ENCODE data around the gene TBCK. TPM values are rescaled to one million over a fixed set of nuclear protein-coding genes. Genes with fewer than 3 reads are reported as not detected.

TBCK gene
- total RNA-seq, 2 experiments from 2014 or later: 23.5 to 29.0 TPM

DNA sequence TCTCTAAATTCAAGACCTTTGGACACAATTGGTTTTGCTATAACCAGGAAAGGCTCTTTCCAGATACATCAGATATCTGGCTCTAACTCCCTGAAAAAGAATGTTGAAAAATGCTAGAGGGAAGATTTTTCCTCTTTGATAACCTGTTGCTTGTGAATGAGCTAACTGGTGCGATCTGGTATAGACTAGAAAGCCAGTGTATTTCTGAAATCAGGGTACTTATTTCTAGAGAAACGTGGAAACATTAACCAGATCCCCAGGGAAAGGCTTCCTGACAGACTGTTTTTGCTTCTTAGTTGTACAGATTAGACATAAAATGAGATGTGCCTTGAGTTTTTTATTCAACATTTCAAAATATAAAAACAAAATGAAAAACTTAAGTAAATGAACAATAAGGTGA, 313.0 kb downstream of the TBCK start:
- DNase-seq (no peak), ATAC-seq (ENCODE audit: poor library complexity) (no peak)
- peaks cover under 1% of the 10 kb centered on the region for H3K9me3 Mint-ChIP-seq
- ChIA-PET CTCF (no interaction called here), POLR2A (no interaction called here)
- no peak overlapping the region for H3K4me3 ChIP-seq (ENCODE audit: low read length)
- no peak overlapping the region for H3K27ac ChIP-seq (ENCODE audit: low read depth in 1 of 2, low read length in 2 of 2)
- no peaks in the 10 kb centered on the region for H3K27me3 Mint-ChIP-seq
- H3K27ac Mint-ChIP-seq: no peak overlapping the region
- no peak overlapping the region for H3K4me3 Mint-ChIP-seq
- TF ChIP-seq, protein P1, sequence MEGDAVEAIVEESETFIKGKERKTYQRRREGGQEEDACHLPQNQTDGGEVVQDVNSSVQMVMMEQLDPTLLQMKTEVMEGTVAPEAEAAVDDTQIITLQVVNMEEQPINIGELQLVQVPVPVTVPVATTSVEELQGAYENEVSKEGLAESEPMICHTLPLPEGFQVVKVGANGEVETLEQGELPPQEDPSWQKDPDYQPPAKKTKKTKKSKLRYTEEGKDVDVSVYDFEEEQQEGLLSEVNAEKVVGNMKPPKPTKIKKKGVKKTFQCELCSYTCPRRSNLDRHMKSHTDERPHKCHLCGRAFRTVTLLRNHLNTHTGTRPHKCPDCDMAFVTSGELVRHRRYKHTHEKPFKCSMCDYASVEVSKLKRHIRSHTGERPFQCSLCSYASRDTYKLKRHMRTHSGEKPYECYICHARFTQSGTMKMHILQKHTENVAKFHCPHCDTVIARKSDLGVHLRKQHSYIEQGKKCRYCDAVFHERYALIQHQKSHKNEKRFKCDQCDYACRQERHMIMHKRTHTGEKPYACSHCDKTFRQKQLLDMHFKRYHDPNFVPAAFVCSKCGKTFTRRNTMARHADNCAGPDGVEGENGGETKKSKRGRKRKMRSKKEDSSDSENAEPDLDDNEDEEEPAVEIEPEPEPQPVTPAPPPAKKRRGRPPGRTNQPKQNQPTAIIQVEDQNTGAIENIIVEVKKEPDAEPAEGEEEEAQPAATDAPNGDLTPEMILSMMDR (IDR thresholded peaks at IDR 0.05): no peak
- H3K9me3 ChIP-seq (ENCODE audit: control insufficient read depth in 1 of 2, insufficient read depth in 1 of 2, low read length in 2 of 2): peaks cover 0 to 3% of the 10 kb centered on the region in 2 experiments
- intact Hi-C loops (cut with DNase I, micrococcal nuclease): no loop called here
- no peaks in the 10 kb centered on the region for H3K4me1 ChIP-seq (ENCODE audit: insufficient read depth, low read length)
- H3K36me3 ChIP-seq (ENCODE audit: insufficient read depth, low read length): no peaks in the 10 kb centered on the region
- no peaks in the 10 kb centered on the region for H3K4me1 Mint-ChIP-seq (ENCODE audit: low read depth)
- no peaks in the 10 kb centered on the region for H3K36me3 Mint-ChIP-seq (ENCODE audit: low read depth)
- no peaks in the 10 kb centered on the region for H3K27me3 ChIP-seq (ENCODE audit: control insufficient read depth in 1 of 2, insufficient read depth in 2 of 2, low read length in 2 of 2)

DNA sequence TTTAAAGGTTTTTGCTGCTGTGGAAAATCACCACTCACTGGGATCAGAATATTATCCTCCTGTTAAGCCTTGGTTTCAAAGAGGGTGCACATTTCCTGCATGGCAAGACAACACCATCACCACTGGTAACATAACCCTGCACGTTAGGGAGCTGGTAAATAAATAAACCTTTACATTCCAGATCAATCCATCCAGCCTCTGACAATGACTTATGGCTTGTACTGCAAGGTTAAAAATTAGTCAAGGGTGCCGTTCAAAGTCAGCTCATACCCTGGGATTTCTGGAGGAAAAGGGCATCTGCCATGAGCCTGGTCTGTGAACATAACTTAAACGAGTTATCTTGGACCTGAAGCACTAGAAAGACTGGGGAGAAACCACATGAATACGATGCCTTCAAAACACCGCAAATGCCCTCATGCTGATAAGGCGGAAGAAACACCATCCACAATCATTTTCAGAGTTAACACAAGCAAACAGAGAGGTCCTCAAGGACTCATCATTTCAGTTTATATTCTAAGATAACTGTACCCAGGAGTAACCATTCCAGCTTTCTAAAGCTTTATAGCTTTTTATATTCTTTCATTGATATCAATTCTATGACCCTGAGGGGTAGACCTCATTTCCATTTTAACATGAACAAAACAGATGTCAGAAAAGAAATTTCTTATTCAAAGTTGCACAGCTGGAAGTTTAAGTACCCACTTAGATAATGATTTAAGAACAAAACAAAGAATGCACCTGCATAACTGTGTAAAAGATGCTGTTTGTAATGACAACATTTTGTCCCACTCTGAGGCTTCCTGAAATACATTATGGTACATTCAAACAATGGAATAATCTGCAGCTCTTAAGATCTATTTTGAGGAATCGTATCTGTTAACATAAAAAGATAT, 317.6 kb downstream of the TBCK start:
- no peaks in the 10 kb centered on the region for H3K36me3 Mint-ChIP-seq (ENCODE audit: low read depth)
- H3K4me3 ChIP-seq (ENCODE audit: low read length): no peak overlapping the region
- H3K9me3 ChIP-seq (ENCODE audit: control insufficient read depth in 1 of 2, insufficient read depth in 1 of 2, low read length in 2 of 2): no peaks in the 10 kb centered on the region
- TF ChIP-seq, protein P1 (IDR thresholded peaks at IDR 0.05): no peak
- no peak overlapping the region for H3K27ac Mint-ChIP-seq
- no peaks in the 10 kb centered on the region for H3K27me3 ChIP-seq (ENCODE audit: control insufficient read depth in 1 of 2, insufficient read depth in 2 of 2, low read length in 2 of 2)
- H3K36me3 ChIP-seq (ENCODE audit: insufficient read depth, low read length): no peaks in the 10 kb centered on the region
- intact Hi-C loops (cut with DNase I, micrococcal nuclease): no loop called here
- no peak for DNase-seq
- H3K4me1 ChIP-seq (ENCODE audit: insufficient read depth, low read length): no peaks in the 10 kb centered on the region
- ATAC-seq (ENCODE audit: poor library complexity): no peak
- no peaks in the 10 kb centered on the region for H3K27me3 Mint-ChIP-seq
- H3K27ac ChIP-seq (ENCODE audit: low read depth in 1 of 2, low read length in 2 of 2): no peak overlapping the region
- H3K9me3 Mint-ChIP-seq: no peaks in the 10 kb centered on the region
- no peak overlapping the region for H3K4me3 Mint-ChIP-seq
- no peaks in the 10 kb centered on the region for H3K4me1 Mint-ChIP-seq (ENCODE audit: low read depth)
- CTCF ChIA-PET: no interaction called here
- POLR2A ChIA-PET: no interaction called here

DNA sequence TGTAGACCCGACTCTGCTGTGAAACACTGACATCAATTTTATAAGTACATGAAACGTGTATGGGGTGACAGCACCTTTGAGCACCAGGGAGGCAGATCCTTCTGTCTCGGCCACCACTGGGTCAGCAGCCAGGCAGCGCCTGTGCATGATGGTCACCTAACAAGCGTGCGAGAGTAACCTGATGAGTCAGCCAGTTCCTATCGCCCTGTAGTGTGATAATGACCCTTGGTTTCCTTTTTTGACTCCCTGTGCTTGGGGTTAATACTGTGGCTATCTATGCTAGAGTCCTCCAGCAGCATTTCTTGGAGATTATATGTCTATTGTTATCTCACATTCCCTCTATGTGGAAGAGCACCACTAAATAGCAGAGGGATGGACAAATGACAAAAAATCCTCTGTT, 319.2 kb downstream of the TBCK start:
- H3K9me3 ChIP-seq (ENCODE audit: control insufficient read depth in 1 of 2, insufficient read depth in 1 of 2, low read length in 2 of 2): no peaks in the 10 kb centered on the region
- POLR2A ChIA-PET: no interaction called here
- no peaks in the 10 kb centered on the region for H3K36me3 ChIP-seq (ENCODE audit: insufficient read depth, low read length)
- H3K27ac ChIP-seq (ENCODE audit: low read depth in 1 of 2, low read length in 2 of 2): no peak overlapping the region
- H3K4me3 ChIP-seq (ENCODE audit: low read length): no peak overlapping the region
- H3K36me3 Mint-ChIP-seq (ENCODE audit: low read depth): no peaks in the 10 kb centered on the region
- TF ChIP-seq, protein P1 (IDR thresholded peaks at IDR 0.05): no peak
- CTCF ChIA-PET: no interaction called here
- H3K4me1 Mint-ChIP-seq (ENCODE audit: low read depth): no peaks in the 10 kb centered on the region
- H3K4me3 Mint-ChIP-seq: no peak overlapping the region
- no peaks in the 10 kb centered on the region for H3K27me3 Mint-ChIP-seq
- H3K4me1 ChIP-seq (ENCODE audit: insufficient read depth, low read length): no peaks in the 10 kb centered on the region
- ATAC-seq (ENCODE audit: poor library complexity) (no peak), DNase-seq (no peak)
- no peaks in the 10 kb centered on the region for H3K9me3 Mint-ChIP-seq
- no peak overlapping the region for H3K27ac Mint-ChIP-seq
- no peaks in the 10 kb centered on the region for H3K27me3 ChIP-seq (ENCODE audit: control insufficient read depth in 1 of 2, insufficient read depth in 2 of 2, low read length in 2 of 2)
- intact Hi-C loops (cut with DNase I, micrococcal nuclease): no loop called here

Measured in CD4-positive, alpha-beta T cell (primary cell).